Activated T-helper 17 cell treated with anti-CD3 and anti-CD28 coated beads, Interleukin-2, amount 50 U/mL, for 72 hours (primary cell): ENCODE results near the gene PODNL1. TPM values are rescaled to one million over a fixed set of nuclear protein-coding genes. Genes with fewer than 3 reads are reported as not detected.
A peak's percentile ranks its signal among the peaks of the same experiment; 100 is the strongest.
"Not testable (repeated sequence)": the region's sequence is repeated elsewhere in the genome, so short reads cannot be mapped to it uniquely, and the experiment has no call there.

Source experiments
- ATAC-seq: fragments of 150-1000 bp; cut with Tn5 transposase; replicated peaks from 2 replicates; pipeline ENCODE4 v1.10.0; 2021; ENCODE audit warnings: mild to moderate bottlenecking, moderate library complexity
- H3K27ac Mint-ChIP-seq: one replicate; pipeline ENCODE4 v1.8.0; 2022; ENCODE audit warnings: mixed read lengths
- H3K27me3 Mint-ChIP-seq: one replicate; pipeline ENCODE4 v1.8.0; 2022; ENCODE audit warnings: mixed read lengths
- H3K36me3 Mint-ChIP-seq: one replicate; pipeline ENCODE4 v1.8.0; 2022; ENCODE audit warnings: low read depth, mild to moderate bottlenecking, mixed read lengths
- H3K4me1 Mint-ChIP-seq: one replicate; pipeline ENCODE4 v1.8.0; 2022; ENCODE audit warnings: mixed read lengths
- H3K4me3 Mint-ChIP-seq: one replicate; pipeline ENCODE4 v1.8.0; 2022; ENCODE audit warnings: mild to moderate bottlenecking, mixed read lengths
- H3K9me3 Mint-ChIP-seq: one replicate; pipeline ENCODE4 v1.8.0; 2022; ENCODE audit warnings: mixed read lengths
- total RNA-seq, 2 donors: library from RNA; stranded (reverse); gene quantifications; one replicate each; pipeline ENCODE4 v1.2.3, GENCODE V29; 2022

PODNL1 gene
- total RNA-seq, 2 donors from 2014 or later: 0.90 to 1.0 TPM

DNA sequence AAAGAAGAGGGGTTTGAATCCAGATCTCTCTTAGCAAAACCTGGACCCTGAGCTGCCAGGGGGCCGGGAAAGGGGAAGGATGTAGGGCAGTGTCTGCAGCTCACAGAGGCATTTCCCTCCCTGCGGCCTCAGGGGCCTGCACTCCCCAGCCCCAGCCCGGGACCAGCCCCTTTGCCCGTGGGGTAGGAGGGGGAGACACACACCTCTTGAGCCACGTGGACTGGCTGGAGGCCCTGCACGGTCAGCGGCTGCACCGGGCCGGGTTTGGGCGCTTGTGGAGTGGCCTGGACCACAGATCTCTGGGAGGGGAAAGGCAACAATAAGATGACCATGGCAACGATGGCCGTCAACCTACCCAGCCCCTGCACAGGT is 41.0 kb upstream of the PODNL1 start:
- H3K4me3 Mint-ChIP-seq: no peak overlapping the region
- no peaks in the 10 kb centered on the region for H3K9me3 Mint-ChIP-seq
- H3K27ac Mint-ChIP-seq: no peak overlapping the region
- H3K4me1 Mint-ChIP-seq: peaks cover 2% of the 10 kb centered on the region
- ATAC-seq: no peak
- H3K36me3 Mint-ChIP-seq: no peaks in the 10 kb centered on the region
- H3K27me3 Mint-ChIP-seq: no peaks in the 10 kb centered on the region

DNA sequence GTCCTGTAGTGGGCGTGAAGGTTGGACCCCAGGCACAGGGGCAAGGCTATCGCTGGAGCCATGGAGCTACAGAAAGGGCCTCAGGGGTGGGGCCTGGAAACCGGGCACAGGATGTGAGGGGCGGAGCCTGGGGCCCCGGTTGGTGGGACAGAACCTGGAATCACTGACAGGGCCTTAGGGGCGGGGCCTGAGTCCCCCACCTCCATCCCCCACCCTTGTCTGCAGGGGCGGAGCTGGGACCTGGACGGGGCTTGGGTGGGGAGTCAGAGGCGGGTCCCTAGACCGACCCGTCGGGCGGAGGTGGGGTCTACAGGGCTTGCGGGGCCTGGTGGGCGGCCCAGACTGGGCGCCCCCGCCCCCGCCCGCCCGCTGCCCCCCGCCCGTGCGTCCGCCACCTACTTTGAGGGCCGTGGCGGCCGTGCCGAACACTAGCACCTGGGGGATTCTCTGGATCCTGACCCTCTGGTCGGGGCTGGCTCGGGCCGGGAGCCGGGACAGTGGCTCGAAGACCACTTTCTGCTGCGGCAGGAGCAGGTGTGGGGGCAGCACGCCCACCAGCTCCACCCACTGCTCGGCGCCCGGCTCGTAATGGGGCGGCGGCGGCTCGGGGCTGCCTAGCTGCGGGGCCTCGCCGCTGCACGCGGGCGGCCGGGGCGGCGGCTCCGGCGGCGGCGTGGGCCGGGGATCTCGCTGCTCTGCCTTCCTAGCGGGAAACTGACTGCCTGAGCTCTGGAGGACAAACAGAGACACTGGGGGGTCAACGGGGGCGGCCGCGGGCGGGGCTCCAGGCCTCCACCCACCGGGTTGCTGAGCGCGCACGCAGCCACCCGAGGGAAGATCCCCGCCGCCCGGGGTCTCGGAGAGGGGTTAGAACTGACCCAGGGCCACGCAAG is 40.4 kb upstream of the PODNL1 start:
- Mint-ChIP-seq H3K27ac (no peak overlapping the region), H3K4me3 (no peak overlapping the region), H3K27me3 (no peaks in the 10 kb centered on the region), H3K9me3 (no peaks in the 10 kb centered on the region), H3K36me3 (no peaks in the 10 kb centered on the region), H3K4me1 (peaks cover 7% of the 10 kb centered on the region)
- ATAC-seq: peak; percentile 30

DNA sequence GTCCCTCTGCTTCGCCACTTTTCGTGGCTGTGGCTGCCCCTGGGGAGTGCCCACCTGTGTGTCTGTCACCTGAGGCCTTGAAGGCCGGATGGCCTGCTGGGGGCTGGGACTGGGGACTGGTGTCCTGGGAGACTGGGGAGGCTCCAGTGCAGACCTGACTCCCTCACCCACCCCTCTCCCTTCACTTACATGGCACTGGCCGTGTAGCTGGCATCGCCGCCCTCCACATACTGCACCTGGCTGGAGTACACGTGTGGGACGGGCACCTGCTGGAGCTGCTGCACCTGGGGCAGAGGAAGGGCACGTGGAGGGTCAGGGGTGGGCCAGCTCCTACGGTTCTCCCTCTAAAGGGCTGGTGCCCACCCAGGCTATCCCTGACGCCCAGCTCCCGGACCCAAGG is 39.6 kb upstream of the PODNL1 start:
- ATAC-seq: no peak
- Mint-ChIP-seq H3K27ac (no peak overlapping the region), H3K4me3 (no peak overlapping the region)

DNA sequence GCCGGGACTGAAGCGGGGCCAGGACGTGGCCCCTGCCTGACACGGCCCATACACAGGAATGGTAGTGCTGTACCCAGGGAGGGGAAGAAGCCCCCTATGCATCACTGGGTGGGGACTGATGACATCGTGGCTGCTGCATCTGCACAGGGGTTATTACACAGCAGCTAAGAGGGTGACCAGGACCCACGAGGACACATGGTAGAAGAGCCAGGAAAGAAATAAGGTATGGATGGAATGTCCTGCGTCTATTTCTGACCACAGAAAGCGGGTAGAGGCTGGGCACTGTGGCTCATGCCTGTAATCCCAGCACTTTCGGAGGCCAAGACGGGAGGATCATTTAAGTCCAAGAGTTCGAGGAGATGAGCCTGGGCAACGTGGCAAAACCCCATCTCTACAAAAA is 38.2 kb upstream of the PODNL1 start:
- Mint-ChIP-seq H3K4me3 (no peak overlapping the region), H3K4me1 (peaks cover 7% of the 10 kb centered on the region), H3K27ac (peak overlapping the region; percentile 61), H3K27me3 (no peaks in the 10 kb centered on the region), H3K36me3 (no peaks in the 10 kb centered on the region), H3K9me3 (no peaks in the 10 kb centered on the region)
- ATAC-seq: no peak

More for the DNA sequence above, 39.6 kb upstream of the PODNL1 start:
- Mint-ChIP-seq H3K4me1 (peaks cover 7% of the 10 kb centered on the region), H3K9me3 (no peaks in the 10 kb centered on the region), H3K36me3 (no peaks in the 10 kb centered on the region), H3K27me3 (no peaks in the 10 kb centered on the region)

DNA sequence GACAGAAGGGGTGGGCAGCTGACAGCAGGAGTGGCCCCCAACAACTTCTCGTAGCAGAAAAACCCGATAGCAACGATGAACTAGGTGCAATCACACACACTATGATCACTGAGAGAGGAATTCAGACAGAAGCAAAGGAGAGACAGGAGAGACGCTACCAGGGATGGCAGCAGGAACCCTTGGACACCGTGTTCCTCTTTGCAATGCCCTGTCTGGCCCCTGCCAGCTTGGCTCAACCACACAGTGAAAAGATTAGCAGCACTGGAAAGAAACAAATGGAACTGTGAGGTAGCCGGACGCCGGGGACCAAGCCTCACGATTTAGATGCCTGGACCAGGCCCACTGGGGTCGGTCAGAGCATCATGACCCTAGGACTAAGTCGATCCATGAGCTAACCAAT is 37.7 kb upstream of the PODNL1 start:
- Mint-ChIP-seq H3K4me1 (peaks cover 7% of the 10 kb centered on the region), H3K27me3 (no peaks in the 10 kb centered on the region), H3K36me3 (no peaks in the 10 kb centered on the region), H3K4me3 (no peak overlapping the region), H3K9me3 (no peaks in the 10 kb centered on the region), H3K27ac (peak overlapping the region; percentile 61)
- no peak for ATAC-seq

DNA sequence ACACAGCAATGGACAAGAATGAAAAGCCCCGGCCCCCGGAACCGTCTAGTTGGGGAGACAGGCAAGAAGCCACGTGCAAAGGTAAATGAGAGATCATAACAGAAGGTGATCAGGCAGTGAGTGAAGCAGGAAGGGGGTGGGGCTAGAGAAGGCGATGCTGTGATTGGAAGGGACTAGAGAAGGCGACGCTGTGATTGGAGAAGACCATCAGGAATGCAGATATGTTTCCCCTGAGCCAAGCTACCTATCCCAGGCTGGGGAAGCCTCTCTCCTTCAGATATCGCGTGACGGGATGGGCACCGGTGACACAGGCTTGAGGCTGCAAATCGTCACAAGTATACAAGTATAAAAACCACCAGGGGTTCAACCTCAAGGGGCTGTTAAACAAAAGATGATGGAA is 35.9 kb upstream of the PODNL1 start:
- H3K36me3 Mint-ChIP-seq: peaks cover 8% of the 10 kb centered on the region
- H3K27me3 Mint-ChIP-seq: no peaks in the 10 kb centered on the region
- no peaks in the 10 kb centered on the region for H3K9me3 Mint-ChIP-seq
- peaks cover 7% of the 10 kb centered on the region for H3K4me1 Mint-ChIP-seq
- no peak overlapping the region for H3K4me3 Mint-ChIP-seq
- H3K27ac Mint-ChIP-seq: peak overlapping the region; percentile 72
- ATAC-seq: peak; percentile 84

DNA sequence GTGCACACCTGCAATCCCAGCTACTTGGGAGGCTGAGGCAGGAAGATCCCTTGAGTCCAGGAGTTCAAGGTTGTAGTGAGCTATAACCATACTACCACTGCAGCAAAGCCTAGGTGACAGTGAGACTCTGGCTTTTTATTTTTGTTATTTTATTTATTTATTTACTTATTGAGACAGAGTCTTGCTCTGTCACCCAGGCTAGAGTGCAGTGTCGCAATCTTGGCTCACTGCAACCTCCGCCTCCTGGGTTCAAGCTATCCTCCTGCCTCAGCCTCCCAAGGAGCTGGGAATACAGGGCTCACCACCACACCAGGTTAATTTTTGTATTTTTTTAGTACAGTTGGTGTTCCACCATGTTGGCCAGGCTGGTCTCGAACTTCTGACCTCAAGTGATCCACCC is 35.3 kb upstream of the PODNL1 start:
- Mint-ChIP-seq H3K27ac (peak overlapping the region; percentile 72), H3K36me3 (peaks cover 13% of the 10 kb centered on the region)
- not testable (repeated sequence) for H3K4me1 Mint-ChIP-seq, H3K4me3 Mint-ChIP-seq, H3K9me3 Mint-ChIP-seq, ATAC-seq, H3K27me3 Mint-ChIP-seq

DNA sequence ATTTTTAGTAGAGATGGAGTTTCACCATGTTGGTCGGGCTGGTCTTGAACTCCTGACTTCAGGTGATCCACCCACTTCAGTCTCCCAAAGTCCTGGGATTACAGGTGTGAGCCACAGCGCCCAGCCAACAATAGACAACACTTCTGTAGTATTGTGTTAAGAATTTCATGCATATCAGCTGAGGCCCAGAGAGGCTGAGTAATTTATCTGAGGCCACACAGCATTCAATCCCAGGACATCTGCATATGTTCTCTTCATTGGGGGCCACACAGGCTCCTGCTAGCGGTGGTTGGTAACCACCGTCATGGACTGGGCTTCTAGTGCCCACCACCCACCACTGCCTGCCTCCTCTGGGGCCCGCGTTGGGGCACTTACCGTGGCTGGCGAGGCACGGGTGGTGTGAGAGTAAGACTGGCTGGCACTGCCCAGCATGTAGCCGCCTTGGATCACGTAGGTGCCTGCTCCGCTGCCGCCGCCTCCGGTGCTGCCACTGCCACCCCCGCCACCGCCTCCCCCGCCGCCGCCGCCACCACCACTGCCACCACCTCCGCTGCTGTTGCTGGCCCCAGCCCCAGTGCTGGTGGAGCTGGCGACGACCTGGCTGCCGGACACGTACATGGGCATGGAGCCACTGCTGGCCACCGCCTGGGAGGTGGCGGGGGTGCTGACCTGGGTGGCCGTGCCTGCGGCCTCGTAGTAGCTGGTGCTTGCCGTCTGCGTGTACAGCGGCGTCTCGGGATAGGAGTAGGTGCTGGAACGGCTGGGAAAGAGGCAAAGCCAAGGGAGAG is 34.3 kb upstream of the PODNL1 start:
- Mint-ChIP-seq H3K36me3 (peaks cover 13% of the 10 kb centered on the region), H3K9me3 (no peaks in the 10 kb centered on the region), H3K27me3 (no peaks in the 10 kb centered on the region), H3K27ac (no peak overlapping the region), H3K4me3 (no peak overlapping the region), H3K4me1 (peaks cover 7% of the 10 kb centered on the region)
- ATAC-seq: no peak

DNA sequence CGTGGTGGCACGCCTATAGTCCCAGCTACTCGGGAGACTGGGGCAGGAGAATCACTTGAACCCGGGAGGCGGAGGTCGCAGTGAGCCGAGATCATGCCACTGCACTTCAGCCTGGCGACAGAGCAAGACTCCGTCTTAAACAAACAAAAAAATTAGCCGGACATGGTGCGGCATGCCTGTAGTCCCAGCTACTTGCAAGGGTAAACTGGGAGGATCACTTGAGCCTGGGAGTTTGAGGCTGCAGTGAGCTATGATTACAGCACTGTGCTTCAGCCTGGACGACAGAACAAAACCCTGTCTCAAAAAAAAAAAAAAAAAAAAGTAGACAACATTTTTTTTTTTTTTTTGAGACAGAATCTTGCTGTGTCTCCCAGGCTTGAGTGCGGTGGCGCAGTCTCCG is 33.7 kb upstream of the PODNL1 start:
- H3K36me3 Mint-ChIP-seq: peaks cover 13% of the 10 kb centered on the region

DNA sequence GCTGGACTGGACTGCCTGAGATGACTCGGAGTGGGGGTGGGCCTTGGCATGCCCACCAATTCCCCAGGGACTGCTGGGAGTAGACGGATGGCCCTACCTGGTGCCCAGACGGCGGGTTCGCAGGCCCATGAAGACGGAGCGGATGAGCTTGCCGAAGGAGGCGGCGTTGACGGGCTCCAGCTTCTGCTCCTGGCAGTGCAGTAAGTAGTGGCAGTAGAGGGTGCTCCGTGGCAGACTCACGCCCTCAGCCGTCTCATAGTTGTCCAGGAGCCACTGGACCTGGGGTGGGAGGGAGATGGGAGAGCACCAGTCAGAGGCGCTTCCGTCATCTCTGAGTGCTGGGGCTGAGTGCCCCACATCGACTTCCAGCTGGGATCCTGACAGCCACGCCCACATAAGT is 31.7 kb upstream of the PODNL1 start:
- H3K27ac Mint-ChIP-seq: no peak overlapping the region
- ATAC-seq: no peak
- peaks cover 7% of the 10 kb centered on the region for H3K4me1 Mint-ChIP-seq
- H3K27me3 Mint-ChIP-seq: no peaks in the 10 kb centered on the region
- H3K36me3 Mint-ChIP-seq: peaks cover 17% of the 10 kb centered on the region
- H3K4me3 Mint-ChIP-seq: no peak overlapping the region
- H3K9me3 Mint-ChIP-seq: no peaks in the 10 kb centered on the region

More for the DNA sequence above, 33.7 kb upstream of the PODNL1 start:
- not testable (repeated sequence) for H3K27ac Mint-ChIP-seq, H3K4me3 Mint-ChIP-seq, H3K4me1 Mint-ChIP-seq, H3K27me3 Mint-ChIP-seq, H3K9me3 Mint-ChIP-seq, ATAC-seq

DNA sequence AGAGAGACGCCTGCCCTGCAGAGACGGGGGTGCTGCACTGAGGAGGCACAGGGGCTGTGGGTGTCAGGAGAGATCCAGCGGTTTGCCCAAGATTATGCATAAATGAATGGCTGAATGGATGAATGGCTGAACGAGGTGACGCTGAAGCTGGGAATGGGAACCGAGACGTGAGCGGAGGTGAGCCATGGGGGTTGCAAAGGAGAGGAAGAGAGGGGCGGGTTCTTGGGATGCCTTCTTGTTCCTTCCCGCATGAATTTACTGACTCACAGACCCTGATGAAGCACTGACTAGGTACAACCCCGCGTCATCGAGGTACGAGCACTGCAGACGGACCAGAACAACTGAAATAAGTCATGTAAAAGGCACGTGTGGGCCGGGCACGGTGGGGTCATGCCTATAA is 30.8 kb upstream of the PODNL1 start:
- Mint-ChIP-seq H3K27me3 (no peaks in the 10 kb centered on the region), H3K4me1 (peaks cover 2% of the 10 kb centered on the region), H3K9me3 (no peaks in the 10 kb centered on the region), H3K36me3 (peaks cover 24% of the 10 kb centered on the region), H3K4me3 (no peak overlapping the region), H3K27ac (no peak overlapping the region)
- ATAC-seq: no peak

DNA sequence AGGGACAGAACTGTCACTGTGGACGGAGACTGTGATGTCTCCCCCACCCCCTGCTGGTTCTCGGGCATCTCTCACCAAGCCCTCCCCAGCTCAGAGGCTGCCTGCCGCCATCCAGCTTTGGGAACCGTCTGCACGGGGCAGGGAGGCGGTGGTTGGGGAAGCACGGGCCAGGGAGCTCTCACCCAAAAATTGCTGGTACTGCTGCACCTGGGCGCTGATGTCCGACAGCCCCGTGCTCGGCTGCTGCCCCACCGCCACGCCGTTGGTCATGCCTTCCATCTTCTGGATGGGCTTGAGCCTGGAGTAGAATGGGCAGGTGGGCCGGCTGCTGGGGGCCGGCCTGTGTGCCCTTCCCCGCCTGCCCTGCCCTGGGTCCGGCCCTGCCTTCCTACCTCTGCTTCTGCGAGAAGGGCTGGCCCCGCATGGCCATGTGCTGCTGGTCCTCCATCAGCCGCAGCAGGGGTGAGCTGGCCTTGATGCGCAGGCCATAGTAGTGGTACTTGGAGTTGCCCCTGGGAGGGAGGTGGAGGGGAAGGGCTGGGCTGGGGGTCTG is 30.2 kb upstream of the PODNL1 start:
- Mint-ChIP-seq H3K9me3 (no peaks in the 10 kb centered on the region), H3K27me3 (no peaks in the 10 kb centered on the region), H3K36me3 (peaks cover 24% of the 10 kb centered on the region), H3K4me3 (no peak overlapping the region), H3K27ac (no peak overlapping the region), H3K4me1 (no peaks in the 10 kb centered on the region)
- ATAC-seq: no peak

DNA sequence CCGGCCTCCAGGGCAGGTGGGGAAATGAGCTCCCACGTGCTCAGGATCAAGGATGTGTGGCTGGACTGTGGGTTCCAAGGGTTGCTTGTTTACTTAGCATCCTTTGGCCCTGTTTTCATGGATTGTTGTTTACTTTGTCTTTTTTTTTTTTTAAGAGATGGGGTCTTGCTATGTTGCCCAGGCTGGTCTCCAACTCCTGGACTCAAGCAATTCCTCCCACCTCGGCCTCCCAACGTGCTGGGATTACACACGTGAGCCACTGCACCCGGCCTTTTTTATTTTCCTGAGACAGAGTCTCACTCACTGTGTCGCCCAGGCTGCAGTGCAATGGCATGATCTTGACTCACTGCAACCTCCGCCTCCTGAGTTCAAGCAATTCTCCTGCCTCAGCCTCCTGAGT is 29.0 kb upstream of the PODNL1 start:
- not testable (repeated sequence) for ATAC-seq, H3K4me1 Mint-ChIP-seq
- H3K36me3 Mint-ChIP-seq: peaks cover 24% of the 10 kb centered on the region

DNA sequence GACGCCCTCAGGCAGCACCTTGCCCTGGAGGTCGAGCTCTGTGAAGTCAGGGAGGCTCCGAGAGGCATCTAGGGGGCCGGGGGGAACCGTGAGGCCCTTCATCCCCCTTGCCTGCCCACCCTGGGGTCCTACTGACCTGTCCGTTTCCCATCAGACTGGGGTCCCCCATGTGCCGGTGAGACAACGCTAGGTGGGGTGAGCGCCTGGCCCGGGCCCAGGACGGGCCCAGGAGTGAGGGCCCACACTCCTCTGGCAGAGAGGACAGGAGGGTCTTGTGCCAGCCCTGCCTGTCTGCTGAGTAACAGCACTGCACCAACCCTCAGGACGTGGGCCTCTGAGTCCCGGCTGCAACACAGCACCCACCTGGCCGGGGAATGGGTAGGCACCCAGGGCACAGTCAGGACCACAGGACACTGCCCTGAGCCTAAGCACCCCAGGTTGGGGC is 28.5 kb upstream of the PODNL1 start:
- Mint-ChIP-seq H3K36me3 (peaks cover 25% of the 10 kb centered on the region), H3K27ac (no peak overlapping the region), H3K4me3 (no peak overlapping the region), H3K27me3 (no peaks in the 10 kb centered on the region), H3K4me1 (no peaks in the 10 kb centered on the region), H3K9me3 (no peaks in the 10 kb centered on the region)
- no peak for ATAC-seq

More for the DNA sequence above, 29.0 kb upstream of the PODNL1 start:
- H3K27me3 Mint-ChIP-seq, H3K27ac Mint-ChIP-seq, H3K9me3 Mint-ChIP-seq, H3K4me3 Mint-ChIP-seq: not testable (repeated sequence)
